Amniotic epithelial cell (primary cell): Measurements from ENCODE around the gene COLEC12.
A peak's percentile ranks its signal among the peaks of the same experiment; 100 is the strongest.

Source experiments
- DNase-seq: peaks from one replicate; pipeline ENCODE4 v3.0.0-alpha.2; 2010; ENCODE audit warnings: low read depth

Gene COLEC12

DNA sequence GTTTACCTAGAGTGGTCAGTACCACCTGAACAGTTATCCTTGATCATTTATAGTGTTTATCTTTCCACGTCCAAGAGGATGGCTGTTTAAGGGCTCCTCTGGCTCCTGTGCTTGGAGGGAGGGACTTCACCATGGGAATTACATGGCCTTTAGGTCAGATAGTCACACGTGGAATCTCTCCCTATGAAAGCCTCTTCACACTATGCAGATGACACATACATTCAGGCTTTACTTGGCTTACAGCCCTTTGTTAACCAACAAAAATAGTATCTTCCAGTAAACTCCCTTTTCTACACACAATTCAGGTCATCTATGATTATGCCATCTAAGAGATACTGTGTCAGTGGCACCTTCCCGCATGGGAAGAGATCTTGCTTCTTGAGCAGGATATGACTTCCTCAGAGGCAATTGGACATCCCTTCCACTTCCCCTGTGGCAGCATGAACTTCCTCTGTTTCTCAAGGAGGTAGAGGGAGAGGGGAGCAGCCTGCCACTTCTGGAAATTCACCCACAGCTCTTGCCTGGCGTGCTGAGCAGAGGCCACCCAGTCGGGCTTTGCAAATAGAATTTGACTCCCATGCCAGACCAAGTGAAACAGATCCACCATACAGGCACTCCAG lies 53.5 kb downstream of the COLEC12 start:
- no peak for DNase-seq

DNA sequence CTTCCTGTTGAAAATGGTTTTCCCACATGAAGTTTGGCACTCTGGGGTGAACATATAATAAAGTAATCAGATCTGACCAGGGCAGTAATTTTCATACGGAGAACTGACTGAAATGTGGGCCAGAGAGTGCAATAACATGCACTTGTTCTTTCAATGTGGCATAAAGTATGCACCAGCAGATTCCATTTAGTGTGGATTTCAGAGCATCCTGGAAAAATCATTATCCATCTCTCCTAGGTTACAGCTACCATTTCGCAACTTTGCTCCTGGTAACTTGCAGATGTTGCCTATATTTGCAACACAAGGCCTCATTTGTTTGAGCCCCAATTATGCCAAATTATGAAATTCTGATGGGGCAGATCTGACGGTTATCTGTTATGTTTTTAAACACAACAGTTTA lies 55.4 kb downstream of the COLEC12 start:
- DNase-seq, result no peak

DNA sequence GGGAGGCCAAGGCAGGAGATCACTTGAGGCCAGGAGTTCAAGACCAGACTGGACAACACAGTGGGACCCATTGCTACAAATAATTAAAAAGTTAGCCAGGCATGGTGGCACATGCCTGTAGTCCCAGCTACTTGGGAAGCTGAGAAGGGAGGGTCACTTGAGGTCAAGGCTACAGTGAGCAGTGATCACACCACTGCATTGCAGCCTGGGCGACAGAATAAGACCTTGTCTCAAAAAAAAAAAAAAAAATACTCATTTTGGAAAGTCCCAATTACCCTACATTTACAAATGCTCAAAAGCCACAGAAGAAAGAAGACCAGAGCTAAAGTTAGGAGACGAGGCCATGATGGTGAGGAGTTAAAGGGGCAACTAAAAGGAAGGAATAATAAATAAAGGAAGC lies 61.9 kb downstream of the COLEC12 start:
- no peak for DNase-seq

DNA sequence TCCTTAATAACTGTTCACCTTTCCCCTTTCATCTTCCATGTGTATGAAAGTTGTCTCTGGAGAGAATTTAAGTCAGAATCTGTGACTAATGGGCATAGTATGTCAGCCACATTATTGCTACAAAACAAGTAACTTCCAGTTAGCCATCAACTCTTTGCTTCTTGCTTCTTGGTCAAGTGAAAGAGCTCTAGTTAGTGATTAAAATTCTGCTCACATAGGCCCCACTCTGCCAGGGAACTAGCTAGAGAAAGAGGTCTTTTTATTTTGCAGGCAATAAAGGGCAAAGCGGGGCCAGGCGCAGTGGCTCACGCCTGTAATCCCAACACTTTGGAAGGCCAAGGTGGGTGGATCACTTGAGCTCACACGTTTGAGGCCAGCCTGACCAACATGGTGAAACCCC lies 64.6 kb downstream of the COLEC12 start:
- no peak for DNase-seq

DNA sequence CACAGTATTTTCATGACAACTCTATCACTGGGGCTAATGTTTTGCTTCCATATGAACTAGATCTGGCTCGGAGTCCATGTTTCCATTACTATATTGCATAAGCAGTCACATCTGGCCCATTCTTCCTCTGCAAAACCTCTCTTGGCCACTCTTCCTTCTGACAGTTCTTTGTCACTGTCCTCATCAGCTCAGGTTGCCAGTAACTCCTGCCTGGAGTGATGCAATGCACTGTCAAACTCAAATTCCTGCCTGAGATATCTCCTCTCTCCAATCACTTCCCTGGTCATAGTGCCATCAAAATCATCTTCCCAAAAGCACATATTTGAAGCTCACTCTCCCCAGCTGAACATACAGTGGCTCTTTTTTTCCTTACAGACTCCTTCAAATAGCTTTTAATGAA lies 66.1 kb downstream of the COLEC12 start:
- DNase-seq, result no peak

DNA sequence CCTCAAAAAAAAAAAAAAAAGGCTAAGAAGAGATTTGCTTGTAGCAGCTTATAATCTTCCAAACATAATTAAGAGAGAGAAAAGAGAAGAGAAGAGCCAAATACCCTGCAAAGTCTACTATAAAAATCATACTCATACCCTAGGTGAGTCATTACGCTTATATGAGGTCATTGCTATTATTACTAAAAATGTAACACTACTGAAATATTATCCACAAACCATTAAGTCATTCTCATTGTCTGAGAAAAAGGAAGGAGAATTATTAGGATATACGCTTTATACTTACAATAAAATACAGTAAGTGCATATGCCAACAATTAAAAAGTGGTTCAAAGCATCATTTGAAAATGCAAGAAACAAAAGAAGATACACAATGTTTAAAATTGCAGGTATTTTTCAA lies 66.5 kb downstream of the COLEC12 start:
- no peak for DNase-seq

DNA sequence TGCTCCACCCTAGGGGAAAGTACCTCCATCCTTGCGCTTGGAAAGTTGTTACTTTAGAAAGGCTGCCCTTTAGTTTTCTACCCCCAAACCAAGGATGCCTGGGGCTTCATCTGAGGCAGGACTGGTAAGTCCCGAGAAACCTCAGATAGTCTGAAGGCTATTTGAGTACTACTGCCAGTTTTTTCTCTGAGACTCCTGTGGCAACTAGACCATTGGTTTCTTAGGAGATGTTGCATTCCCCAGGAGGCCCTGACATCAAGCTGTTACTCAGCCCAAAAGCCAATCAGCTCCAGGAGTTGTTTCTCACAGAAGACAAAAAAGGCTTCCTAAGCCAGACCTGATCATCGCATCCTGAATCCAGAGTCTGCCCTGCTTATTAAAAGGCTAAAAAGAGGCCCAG lies 67.2 kb downstream of the COLEC12 start:
- DNase-seq, result no peak

DNA sequence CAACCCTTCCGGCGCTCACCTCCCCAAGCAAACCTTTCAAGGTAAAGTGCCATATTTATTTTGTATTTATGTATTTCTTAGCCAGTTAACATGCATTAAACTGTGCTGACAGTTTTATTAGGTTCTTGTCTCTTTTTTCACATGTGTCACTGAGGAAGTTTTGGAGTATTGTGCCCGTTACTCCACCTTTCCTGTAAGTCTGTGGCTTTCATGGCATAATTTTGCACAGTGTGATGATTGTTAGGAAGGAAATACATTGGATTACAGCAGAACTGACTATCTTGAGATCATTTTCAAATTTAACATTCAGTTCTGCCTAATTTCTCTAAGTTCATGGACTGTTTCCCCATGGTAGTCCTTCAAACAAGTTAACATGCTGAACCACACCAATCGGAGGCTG lies 67.7 kb downstream of the COLEC12 start:
- no peak for DNase-seq

DNA sequence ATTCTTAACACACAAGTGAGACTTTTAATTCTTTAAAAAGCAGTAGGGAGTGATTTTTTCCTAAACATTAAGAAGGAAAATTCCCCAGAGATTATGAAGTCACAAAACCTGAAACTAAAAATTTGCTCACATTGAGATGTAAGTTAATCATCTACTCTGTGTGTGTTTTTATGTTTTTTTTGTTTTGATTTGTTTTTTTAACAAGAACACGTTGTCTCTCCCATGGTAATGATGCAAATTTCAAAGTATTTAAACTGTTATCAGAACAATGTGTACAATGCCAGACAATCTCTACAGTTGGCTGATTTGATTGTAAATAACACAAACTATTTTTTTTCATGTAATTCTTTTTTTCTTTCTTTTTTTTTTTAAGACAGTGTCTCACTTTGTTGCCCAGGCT lies 71.5 kb downstream of the COLEC12 start:
- DNase-seq, result peak; percentile 33

DNA sequence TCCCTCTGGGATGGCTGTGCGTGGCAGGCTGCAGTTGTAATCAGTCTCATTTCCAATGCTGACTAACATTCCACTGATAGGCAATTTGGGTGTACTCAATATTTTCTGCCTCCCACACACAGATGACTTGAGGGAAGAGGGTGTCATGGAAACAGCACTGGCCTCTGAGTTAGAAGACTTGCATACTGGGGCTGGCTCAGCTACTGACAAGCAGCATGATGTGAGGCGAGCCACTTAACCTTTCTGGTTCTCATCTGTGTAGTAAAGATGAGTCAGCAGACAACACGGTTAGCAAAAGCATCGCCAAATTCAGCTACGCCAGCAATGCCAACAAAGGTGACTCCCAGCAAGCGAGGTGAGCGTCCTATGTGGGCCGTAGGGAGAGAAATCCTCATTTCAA lies 73.5 kb downstream of the COLEC12 start:
- peak; percentile 47 for DNase-seq

DNA sequence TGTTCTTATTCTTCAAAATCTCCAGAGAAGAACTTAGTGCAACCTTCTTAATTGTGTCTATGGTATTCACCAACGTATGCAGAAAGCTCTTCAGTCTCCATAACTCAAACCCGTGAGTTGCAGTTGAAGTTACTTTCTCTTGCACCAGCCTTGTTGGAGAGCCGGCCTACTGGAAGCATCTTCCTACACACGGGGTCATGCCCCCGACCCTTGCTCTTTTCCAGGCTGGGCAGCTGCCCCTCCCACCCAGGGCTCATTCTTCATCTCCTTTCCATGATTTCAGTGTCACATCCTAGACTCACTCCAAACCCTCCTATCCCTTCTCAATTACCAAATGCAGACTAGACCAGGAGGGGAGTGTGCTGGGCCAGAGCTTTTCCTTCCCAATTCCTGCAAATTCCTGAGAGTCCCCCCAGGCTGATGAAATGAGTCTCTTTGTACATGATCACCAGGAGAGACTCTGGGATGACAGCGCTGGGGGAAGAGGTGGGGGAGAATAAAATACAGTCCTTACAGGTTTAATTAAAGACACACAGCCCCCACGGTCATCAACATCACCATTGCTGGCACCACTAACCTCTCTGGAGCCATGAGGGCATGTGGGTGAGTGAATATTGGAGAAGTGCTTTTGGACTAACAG lies 75.3 kb downstream of the COLEC12 start:
- no peak for DNase-seq

DNA sequence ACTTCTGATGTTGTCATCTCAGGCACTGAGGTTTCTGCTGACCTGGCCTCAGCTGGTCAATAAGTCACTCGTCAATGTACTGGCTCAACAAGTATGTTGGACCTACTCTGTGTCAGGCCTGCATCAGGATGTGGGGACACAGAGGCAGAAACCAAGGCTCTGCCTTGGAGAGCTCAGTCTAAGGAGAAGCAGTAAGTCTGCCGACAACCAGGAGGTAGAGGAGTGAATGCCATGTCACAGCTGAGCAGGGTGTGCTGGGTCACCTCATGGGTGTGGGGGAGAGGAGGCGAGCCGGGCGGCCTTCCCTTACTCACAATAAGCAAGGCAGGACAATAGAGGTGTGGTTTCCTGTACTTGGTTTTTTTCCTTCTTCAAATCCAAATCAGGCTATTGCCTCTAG lies 75.8 kb downstream of the COLEC12 start:
- no peak for DNase-seq

DNA sequence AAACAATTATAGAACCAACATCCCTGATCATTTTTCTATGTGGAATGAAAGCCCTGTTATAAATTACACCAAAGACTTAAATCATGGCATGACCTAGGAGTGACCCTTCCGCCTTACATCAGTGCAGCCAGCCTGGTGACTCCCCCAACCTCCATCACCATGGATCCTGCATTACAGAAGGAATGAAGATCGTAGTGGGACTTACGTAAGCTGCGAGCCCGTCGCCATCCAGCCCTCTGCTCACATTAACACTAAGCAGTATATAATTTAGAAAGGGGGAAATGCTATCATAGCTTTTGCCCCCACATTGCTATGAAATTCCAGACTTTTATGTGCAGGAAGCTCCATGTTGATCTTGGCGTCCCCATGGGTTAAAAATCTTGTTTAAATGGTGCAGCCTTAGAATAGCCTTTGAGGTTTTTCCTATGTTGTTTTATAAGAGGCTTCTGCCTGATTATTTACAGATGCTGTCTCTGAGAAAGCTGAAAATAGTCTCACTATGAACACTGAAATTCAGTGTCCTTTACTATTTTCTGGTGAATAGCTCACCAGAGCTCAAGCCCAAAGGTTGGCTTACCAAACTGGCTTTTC lies 76.3 kb downstream of the COLEC12 start:
- DNase-seq, result peak; percentile 35

DNA sequence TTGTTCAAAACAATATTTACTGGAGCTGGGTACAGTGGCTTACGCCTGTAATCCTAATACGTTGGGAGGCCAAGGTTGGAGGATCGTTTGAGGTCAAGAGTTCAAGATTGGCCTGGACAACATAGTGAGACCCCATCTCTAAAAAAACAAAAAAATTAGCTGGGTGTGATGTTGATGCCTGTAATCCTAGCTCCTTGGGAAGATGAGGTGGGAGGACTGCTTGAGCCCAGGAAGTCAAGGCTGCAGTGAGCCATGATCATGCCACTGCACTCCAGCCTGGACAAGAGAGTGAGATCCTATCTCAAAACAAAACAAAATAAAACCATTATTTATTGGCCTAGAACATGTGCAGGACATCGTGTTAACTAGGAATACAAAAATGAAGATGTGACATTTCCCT lies 77.5 kb downstream of the COLEC12 start:
- no peak for DNase-seq

DNA sequence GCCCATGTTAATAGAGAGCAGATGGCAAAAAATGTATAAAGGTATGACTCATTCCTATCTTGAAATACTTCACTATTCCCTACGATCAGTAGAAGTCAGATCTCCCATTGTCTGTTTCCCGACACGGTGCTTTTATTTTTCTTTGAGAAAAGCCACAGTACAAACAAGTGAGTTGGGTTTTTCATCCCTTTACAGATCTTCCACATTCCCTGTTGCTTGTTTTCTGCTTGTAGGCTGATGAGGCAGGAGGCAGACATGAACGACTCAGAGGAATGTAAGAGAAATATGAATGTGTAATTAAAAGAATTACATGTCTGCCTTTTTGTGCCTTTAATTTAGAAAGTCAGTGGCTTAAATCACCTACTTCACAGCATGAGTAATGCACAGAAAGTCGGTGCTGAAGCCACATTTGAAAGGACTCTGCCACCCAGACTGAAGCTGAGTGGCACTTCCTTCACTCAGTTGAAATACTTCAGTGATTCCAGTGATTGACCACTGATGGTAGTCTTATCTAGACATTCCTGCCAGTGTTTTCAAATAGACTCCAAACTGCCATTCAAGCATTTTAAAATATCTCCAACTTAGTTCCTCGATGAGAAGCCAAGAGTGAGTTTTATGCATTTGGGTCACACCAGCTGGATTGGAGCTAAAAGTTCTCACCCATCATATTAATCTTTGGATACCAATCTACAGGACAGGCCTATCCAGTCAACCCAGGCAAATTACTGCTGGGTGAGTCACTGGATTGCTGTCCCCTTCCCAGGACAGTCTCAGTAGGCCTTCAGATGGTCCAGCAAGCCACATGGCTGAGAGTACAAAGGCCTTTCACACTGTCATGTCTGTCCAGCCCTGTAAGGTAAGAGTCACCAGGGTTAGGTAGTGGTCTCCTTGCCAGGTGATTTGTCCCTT lies 79.0 kb downstream of the COLEC12 start:
- DNase-seq, result no peak

DNA sequence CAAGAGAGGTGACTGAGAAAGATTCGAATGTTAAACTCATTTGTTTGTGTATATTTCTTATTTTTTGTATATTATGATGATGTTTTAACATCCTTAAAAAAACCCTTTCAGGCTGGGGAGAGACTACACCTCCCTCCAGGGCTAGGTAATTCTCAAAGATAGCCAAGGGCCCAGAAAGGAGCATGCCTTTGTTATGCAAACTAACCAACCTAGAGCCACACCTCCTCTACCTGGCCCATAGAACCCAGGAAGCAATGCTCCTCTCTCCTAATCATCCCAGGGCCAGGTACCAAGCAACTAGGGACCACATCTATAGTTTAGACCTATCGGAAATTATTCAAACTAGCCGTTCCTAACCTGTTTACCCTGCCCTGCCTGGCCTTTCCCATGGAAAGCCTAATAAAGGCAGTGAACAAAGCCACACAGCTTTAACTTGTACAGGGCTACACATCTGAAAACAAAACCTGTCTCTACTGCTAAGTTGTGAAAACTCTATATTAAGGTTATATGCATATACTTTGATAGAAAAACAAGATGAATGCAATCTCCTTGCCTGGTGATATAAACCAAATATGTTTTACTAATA lies 79.7 kb downstream of the COLEC12 start:
- no peak for DNase-seq

DNA sequence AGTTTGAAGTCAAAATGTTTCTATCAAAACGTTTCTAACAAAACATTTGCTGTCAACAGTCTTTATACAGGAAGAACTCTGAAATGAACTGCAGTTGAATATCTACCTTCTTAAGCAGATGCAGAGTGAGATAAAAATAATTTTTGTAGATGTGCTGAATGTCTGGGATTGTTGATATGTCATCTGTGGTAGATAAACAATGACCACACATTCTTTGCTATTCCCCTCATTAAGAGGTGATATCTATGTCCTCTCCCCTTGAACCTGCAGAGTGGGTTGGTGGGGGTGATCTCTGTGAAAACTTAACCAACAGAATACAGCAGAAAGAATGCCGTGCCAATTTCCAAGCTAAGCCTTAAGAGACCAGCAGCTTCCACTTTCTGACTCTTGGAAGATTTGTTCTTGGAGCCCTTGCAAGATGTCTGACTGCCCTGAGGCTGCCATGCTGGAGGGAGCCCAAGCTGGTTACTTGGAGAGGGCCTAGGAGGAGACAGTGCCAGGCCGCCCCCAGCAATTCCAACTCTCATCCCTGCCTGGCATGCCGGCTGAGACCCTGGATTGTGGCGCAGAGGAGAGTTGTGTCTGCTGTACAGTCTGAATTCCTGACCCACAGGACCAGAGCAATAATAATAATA lies 80.8 kb downstream of the COLEC12 start:
- DNase-seq, result no peak

DNA sequence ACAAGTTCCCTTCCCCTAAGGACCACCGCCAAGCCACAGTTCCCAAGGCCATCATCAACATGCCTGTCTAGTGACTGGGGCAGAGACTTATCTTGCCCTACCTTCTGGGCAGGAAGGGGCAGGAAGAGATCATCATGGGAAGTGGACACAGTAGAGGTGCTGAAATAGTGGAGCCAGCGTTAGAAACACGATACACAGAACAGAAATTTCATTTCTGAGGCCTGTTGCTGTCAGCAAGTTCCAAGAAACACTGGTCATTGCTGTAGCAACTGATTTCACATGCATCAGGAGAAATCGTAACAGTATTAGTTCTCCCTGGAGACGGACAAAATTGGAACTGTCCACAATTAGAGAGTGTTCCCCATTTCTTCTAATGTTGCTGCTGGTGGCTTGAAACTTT lies 83.0 kb downstream of the COLEC12 start:
- DNase-seq, result no peak

DNA sequence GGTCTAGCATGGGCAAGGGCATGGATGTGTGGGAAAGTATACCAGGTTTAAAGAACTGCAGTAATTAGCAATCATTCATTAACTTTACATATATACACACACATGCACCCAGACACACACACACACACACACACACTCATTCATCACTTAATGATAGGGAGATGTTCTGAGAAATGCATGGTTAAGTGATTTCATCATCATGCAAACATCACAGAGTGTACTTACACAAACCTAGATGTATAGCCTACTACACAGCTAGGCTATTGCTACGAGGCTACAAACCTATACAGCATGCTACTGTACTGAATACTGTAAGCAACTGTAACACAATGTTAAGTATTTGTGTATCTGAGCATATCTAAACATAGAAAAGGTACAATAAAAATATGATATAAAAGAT lies 83.6 kb downstream of the COLEC12 start:
- DNase-seq, result no peak

DNA sequence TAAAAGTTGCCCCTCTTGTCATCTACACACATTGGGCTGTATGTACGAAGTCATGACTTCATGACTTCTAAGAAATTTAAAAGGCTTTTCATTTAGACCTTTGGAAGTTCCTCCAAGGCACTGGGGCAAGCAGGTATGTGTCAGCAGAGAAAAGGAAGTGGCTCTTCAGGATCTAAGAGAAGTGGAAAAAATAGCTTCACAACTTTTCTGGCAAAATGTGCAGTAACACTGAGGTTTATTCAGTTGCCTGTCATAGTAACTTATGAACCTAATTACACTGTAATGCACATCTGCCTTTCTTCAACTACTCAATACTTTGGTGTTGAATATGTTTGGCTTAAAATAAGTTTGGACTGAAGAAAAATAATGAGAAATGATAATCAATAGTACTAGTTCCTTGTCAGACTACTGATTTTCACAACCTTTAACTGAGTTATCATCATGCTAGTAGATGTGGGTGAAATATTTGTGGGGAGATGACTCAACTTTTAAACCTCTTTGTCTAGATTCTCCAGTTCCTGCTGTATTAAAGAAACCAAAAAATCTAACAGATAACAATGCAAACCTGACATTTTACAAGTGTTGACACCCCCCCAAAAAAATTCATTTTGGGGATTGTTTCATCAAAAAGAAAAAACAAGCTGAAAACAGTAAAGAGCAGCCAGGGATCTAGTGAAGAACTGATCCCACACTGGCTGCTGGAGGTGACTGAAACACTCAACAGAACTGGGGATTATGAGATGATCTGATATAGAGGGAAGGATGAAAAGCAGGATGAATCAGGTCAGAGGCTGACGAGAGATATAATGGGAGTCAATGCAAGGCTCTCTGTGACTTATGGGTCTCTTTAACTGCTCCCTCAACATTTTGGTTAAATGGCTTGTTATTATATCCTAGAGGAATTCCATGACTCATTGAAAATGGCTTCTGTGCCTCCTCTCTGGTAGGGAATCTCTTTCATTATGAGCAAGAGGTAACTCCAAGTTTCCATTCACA lies 84.6 kb downstream of the COLEC12 start:
- peak; percentile 84 for DNase-seq

DNA sequence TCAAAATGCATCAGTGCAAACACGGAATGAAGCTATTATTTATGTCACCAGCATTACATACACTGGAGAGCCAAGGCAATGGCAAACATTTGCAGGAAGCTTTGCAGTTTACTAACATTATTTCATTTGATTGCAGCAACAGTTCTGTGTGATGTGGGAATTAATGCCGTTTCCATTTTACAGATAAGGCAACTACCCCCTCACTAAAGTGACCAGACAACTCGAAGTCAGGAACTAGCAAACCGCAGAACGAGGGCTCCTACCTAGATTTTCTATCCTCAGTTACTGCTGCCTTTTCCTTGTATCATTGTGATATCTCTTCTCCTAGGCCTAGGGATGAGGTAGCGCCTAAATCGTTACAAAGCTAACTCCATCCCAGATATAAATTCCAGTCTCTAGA lies 85.5 kb downstream of the COLEC12 start:
- no peak for DNase-seq
